Measurements from ENCODE around the gene LCMT1. TPM values are rescaled to one million over a fixed set of nuclear protein-coding genes. Genes with fewer than 3 reads are reported as not detected.

The LCMT1 gene
- polyA plus RNA-seq, 1 donor from 2014 or later: 45.5 TPM

GRCh38 chr16:25079637-25080378 is 31.7 kb upstream of the LCMT1 start:
- TF ChIP-seq RAD21 (conservative IDR thresholded peaks at IDR 0.05) (no peak), POLR2AphosphoS5 (IDR thresholded peaks at IDR 0.05) (no peak), EZH2 (IDR thresholded peaks at IDR 0.05; ENCODE audit: borderline replicate concordance, insufficient read depth, low read length, poor library complexity, severe bottlenecking) (no peak), MXI1 (conservative IDR thresholded peaks at IDR 0.05; ENCODE audit: poor library complexity, severe bottlenecking) (no peak)
- H3K36me3 ChIP-seq (ENCODE audit: insufficient read depth, low read length): no peaks in the 10 kb centered on the region
- no peak overlapping the region for H2AFZ ChIP-seq (ENCODE audit: low read depth, low read length)
- H4K20me1 ChIP-seq (ENCODE audit: insufficient read depth): no peaks in the 10 kb centered on the region
- no peaks in the 10 kb centered on the region for H3F3A ChIP-seq (ENCODE audit: insufficient read depth, low read length, poor library complexity, severe bottlenecking)
- H3K27me3 ChIP-seq (ENCODE audit: insufficient read depth, low read depth, low read length): no peaks in the 10 kb centered on the region
- H3K4me3 ChIP-seq (ENCODE audit: low read length): no peak overlapping the region
- H3K9me3 ChIP-seq (ENCODE audit: low read length): no peaks in the 10 kb centered on the region
- H3K4me2 ChIP-seq (ENCODE audit: low read length): no peak overlapping the region
- no peak overlapping the region for H3K9ac ChIP-seq (ENCODE audit: low read length)
- H3K9me2 ChIP-seq (ENCODE audit: insufficient read depth, low read length): no peaks in the 10 kb centered on the region
- H3K79me2 ChIP-seq (replicated peaks; ENCODE audit: insufficient read depth, low read length): no peaks in the 10 kb centered on the region
- no peak overlapping the region for H3K27ac ChIP-seq (ENCODE audit: low read length)

- Histone ChIP-seq H2AFZ (ENCODE audit: low read depth, low read length) (no peak overlapping the region), H3K27me3 (ENCODE audit: insufficient read depth, low read depth, low read length) (no peaks in the 10 kb centered on the region), H3K9ac (ENCODE audit: low read length) (no peak overlapping the region), H3K27ac (ENCODE audit: low read length) (no peak overlapping the region), H4K20me1 (ENCODE audit: insufficient read depth) (no peaks in the 10 kb centered on the region), H3K9me2 (ENCODE audit: insufficient read depth, low read length) (no peaks in the 10 kb centered on the region), H3F3A (ENCODE audit: insufficient read depth, low read length, poor library complexity, severe bottlenecking) (no peaks in the 10 kb centered on the region), H3K4me2 (ENCODE audit: low read length) (no peak overlapping the region), H3K9me3 (ENCODE audit: low read length) (no peaks in the 10 kb centered on the region), H3K79me2 (replicated peaks; ENCODE audit: insufficient read depth, low read length) (no peaks in the 10 kb centered on the region), H3K4me3 (ENCODE audit: low read length) (no peak overlapping the region), H3K36me3 (ENCODE audit: insufficient read depth, low read length) (no peaks in the 10 kb centered on the region)
- TF ChIP-seq POLR2AphosphoS5 (IDR thresholded peaks at IDR 0.05) (no peak), SMC3 (conservative IDR thresholded peaks at IDR 0.05; ENCODE audit: poor library complexity) (no peak), RAD21 (conservative IDR thresholded peaks at IDR 0.05) (no peak), MXI1 (conservative IDR thresholded peaks at IDR 0.05; ENCODE audit: poor library complexity, severe bottlenecking) (no peak), EZH2 (IDR thresholded peaks at IDR 0.05; ENCODE audit: borderline replicate concordance, insufficient read depth, low read length, poor library complexity, severe bottlenecking) (no peak), REST (IDR thresholded peaks at IDR 0.05; ENCODE audit: borderline replicate concordance) (no peak), TAF1 (IDR thresholded peaks at IDR 0.05; ENCODE audit: low read depth) (no peak), EP300 (conservative IDR thresholded peaks at IDR 0.05; ENCODE audit: poor library complexity, severe bottlenecking) (no peak)
- TF ChIP-seq, protein P1, sequence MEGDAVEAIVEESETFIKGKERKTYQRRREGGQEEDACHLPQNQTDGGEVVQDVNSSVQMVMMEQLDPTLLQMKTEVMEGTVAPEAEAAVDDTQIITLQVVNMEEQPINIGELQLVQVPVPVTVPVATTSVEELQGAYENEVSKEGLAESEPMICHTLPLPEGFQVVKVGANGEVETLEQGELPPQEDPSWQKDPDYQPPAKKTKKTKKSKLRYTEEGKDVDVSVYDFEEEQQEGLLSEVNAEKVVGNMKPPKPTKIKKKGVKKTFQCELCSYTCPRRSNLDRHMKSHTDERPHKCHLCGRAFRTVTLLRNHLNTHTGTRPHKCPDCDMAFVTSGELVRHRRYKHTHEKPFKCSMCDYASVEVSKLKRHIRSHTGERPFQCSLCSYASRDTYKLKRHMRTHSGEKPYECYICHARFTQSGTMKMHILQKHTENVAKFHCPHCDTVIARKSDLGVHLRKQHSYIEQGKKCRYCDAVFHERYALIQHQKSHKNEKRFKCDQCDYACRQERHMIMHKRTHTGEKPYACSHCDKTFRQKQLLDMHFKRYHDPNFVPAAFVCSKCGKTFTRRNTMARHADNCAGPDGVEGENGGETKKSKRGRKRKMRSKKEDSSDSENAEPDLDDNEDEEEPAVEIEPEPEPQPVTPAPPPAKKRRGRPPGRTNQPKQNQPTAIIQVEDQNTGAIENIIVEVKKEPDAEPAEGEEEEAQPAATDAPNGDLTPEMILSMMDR (IDR thresholded peaks at IDR 0.05; ENCODE audit: poor library complexity, severe bottlenecking): no peak
Measured at GRCh38 chr16:25080420-25081131, 31.0 kb upstream of the LCMT1 start.

All from neural cell (in vitro differentiated cells).